ENCODE measurements around the gene SLC38A4.

GRCh38 chr12:46804054-46804453, 21.7 kb downstream of the SLC38A4 start:
- TF ChIP-seq, protein P1, sequence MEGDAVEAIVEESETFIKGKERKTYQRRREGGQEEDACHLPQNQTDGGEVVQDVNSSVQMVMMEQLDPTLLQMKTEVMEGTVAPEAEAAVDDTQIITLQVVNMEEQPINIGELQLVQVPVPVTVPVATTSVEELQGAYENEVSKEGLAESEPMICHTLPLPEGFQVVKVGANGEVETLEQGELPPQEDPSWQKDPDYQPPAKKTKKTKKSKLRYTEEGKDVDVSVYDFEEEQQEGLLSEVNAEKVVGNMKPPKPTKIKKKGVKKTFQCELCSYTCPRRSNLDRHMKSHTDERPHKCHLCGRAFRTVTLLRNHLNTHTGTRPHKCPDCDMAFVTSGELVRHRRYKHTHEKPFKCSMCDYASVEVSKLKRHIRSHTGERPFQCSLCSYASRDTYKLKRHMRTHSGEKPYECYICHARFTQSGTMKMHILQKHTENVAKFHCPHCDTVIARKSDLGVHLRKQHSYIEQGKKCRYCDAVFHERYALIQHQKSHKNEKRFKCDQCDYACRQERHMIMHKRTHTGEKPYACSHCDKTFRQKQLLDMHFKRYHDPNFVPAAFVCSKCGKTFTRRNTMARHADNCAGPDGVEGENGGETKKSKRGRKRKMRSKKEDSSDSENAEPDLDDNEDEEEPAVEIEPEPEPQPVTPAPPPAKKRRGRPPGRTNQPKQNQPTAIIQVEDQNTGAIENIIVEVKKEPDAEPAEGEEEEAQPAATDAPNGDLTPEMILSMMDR (IDR thresholded peaks at IDR 0.05), result no peak
- TF ChIP-seq POLR2A (IDR thresholded peaks at IDR 0.05) (no peak), EP300 (IDR thresholded peaks at IDR 0.05) (no peak)
